PC-9 (cell line): ENCODE measurements around the gene NFKBIA. TPM values are rescaled to one million over a fixed set of nuclear protein-coding genes. Genes with fewer than 3 reads are reported as not detected.

Experiments
- BruUV-seq: library from RNA; stranded (reverse); fragments of 400-500 nt; replicated peaks from 2 replicates; lab custom pipeline; 2021; lab: Mats Ljungman, UMichigan
- CTCF ChIA-PET: fragments of 300-600 bp; sonication (Branson Sonifier 250); formaldehyde crosslinking; loops from one replicate; lab custom pipeline; 2022; ENCODE audit warnings: antibody characterized with exemption; lab: Charles Lee
- POLR2A ChIA-PET: fragments of 300-600 bp; sonication (Branson Sonifier 250); formaldehyde crosslinking; loops from one replicate; lab custom pipeline; 2022; ENCODE audit warnings: antibody characterized with exemption; ENCODE audit not compliant: unreplicated experiment; lab: Charles Lee
- DNase-seq, 2 experiments: peaks; one replicate each; pipeline versions ENCODE4 v3.0.0 to v3.0.0-alpha.2; 2015 to 2022; ENCODE audit warnings: mixed read lengths in 1 of 2
- H2AFZ ChIP-seq: fragments of 200-600 bp; sonication (generic); 2 replicates; pipeline ENCODE4 v1.8.1; 2017; ENCODE audit warnings: antibody characterized with exemption
- H3F3A ChIP-seq: fragments of 200-600 bp; sonication (generic); 2 replicates; pipeline ENCODE4 v1.8.1; 2017; ENCODE audit warnings: antibody characterized with exemption, mild to moderate bottlenecking, low read depth; ENCODE audit not compliant: insufficient read depth
- H3K27ac ChIP-seq: fragments of 200-600 bp; sonication (generic); 2 replicates; pipeline ENCODE4 v1.6.1; 2016; ENCODE audit warnings: mixed run types
- H3K27me3 ChIP-seq: fragments of 200-600 bp; sonication (generic); 2 replicates; pipeline ENCODE4 v1.6.1; 2016; ENCODE audit warnings: low read depth, mixed run types; ENCODE audit not compliant: insufficient read depth
- H3K36me3 ChIP-seq: fragments of 200-600 bp; sonication (generic); 2 replicates; pipeline ENCODE4 v1.6.1; 2016; ENCODE audit warnings: low read depth, mixed run types
- H3K4me1 ChIP-seq: fragments of 200-600 bp; sonication (generic); replicated peaks from 2 replicates; pipeline ENCODE4 v1.6.1; 2016; ENCODE audit warnings: mixed run types; ENCODE audit not compliant: insufficient read depth
- H3K4me2 ChIP-seq: fragments of 200-600 bp; sonication (generic); 2 replicates; pipeline ENCODE4 v1.6.1; 2017; ENCODE audit warnings: mixed run types
- H3K4me3 ChIP-seq: fragments of 200-600 bp; sonication (generic); 2 replicates; pipeline ENCODE4 v1.6.1; 2016; ENCODE audit warnings: mixed run types
- H3K79me2 ChIP-seq: fragments of 200-600 bp; sonication (generic); 2 replicates; pipeline ENCODE4 v1.6.1; 2017; ENCODE audit warnings: low read depth, mixed run types
- H3K9me2 ChIP-seq: fragments of 200-600 bp; sonication (generic); 2 replicates; pipeline ENCODE4 v1.8.1; 2017; ENCODE audit warnings: mild to moderate bottlenecking; ENCODE audit not compliant: insufficient read depth
- H3K9me3 ChIP-seq: fragments of 200-600 bp; sonication (generic); 2 replicates; pipeline ENCODE4 v1.8.1; 2016; ENCODE audit warnings: low read depth; ENCODE audit not compliant: insufficient read depth
- H4K20me1 ChIP-seq: fragments of 200-600 bp; sonication (generic); 2 replicates; pipeline ENCODE4 v1.8.1; 2017; ENCODE audit not compliant: insufficient read depth
- EZH2 ChIP-seq: fragments of 200-600 bp; sonication (generic); IDR thresholded peaks from 2 replicates; pipeline ENCODE4 v1.8.0; 2017; ENCODE audit warnings: antibody characterized with exemption, low read depth
- intact Hi-C: fragments of 100-400 bp; cut with micrococcal nuclease; formaldehyde crosslinking; loops from one replicate; pipeline ENCODE4 v1.10.0; 2022; ENCODE audit not compliant: unreplicated experiment
- total RNA-seq: library from RNA; stranded (reverse); gene quantifications from 2 replicates; pipeline ENCODE4 v1.2.3, GENCODE V29; 2021
- TF ChIP-seq, protein P1 (sequence below): fragments of 200-600 bp; sonication (generic); conservative IDR thresholded peaks from 2 replicates; pipeline ENCODE4 v1.6.1; 2017; ENCODE audit warnings: mixed run types, antibody characterized with exemption, mild to moderate bottlenecking, moderate library complexity

The NFKBIA gene
- total RNA-seq, 1 experiment from 2014 or later = 34.8 TPM

GRCh38 chr14:35414365-35414764 is 9.8 kb upstream of the NFKBIA start:
- Histone ChIP-seq H3K9me2 (no peaks in the 10 kb centered on the region), H3K4me2 (no peak overlapping the region), H3K4me3 (no peak overlapping the region), H4K20me1 (no peaks in the 10 kb centered on the region), H3K27me3 (no peaks in the 10 kb centered on the region), H3F3A (no peaks in the 10 kb centered on the region), H3K27ac (no peak overlapping the region), H3K9me3 (no peaks in the 10 kb centered on the region), H3K36me3 (no peaks in the 10 kb centered on the region), H3K4me1 (no peaks in the 10 kb centered on the region), H2AFZ (no peak overlapping the region), H3K79me2 (no peaks in the 10 kb centered on the region)
- CTCF ChIA-PET = interaction anchor here (0.7 kb wide), 1 partner anchor 368 kb away, joined by 11 read pairs; no protein-coding TSS in a partner anchor
- TF ChIP-seq EZH2 = no peak
- TF ChIP-seq, protein P1, sequence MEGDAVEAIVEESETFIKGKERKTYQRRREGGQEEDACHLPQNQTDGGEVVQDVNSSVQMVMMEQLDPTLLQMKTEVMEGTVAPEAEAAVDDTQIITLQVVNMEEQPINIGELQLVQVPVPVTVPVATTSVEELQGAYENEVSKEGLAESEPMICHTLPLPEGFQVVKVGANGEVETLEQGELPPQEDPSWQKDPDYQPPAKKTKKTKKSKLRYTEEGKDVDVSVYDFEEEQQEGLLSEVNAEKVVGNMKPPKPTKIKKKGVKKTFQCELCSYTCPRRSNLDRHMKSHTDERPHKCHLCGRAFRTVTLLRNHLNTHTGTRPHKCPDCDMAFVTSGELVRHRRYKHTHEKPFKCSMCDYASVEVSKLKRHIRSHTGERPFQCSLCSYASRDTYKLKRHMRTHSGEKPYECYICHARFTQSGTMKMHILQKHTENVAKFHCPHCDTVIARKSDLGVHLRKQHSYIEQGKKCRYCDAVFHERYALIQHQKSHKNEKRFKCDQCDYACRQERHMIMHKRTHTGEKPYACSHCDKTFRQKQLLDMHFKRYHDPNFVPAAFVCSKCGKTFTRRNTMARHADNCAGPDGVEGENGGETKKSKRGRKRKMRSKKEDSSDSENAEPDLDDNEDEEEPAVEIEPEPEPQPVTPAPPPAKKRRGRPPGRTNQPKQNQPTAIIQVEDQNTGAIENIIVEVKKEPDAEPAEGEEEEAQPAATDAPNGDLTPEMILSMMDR = no peak
- intact Hi-C loops = no loop called here
- POLR2A ChIA-PET = no interaction called here
- no peak for DNase-seq
- no TSS peak for BruUV-seq

DNA sequence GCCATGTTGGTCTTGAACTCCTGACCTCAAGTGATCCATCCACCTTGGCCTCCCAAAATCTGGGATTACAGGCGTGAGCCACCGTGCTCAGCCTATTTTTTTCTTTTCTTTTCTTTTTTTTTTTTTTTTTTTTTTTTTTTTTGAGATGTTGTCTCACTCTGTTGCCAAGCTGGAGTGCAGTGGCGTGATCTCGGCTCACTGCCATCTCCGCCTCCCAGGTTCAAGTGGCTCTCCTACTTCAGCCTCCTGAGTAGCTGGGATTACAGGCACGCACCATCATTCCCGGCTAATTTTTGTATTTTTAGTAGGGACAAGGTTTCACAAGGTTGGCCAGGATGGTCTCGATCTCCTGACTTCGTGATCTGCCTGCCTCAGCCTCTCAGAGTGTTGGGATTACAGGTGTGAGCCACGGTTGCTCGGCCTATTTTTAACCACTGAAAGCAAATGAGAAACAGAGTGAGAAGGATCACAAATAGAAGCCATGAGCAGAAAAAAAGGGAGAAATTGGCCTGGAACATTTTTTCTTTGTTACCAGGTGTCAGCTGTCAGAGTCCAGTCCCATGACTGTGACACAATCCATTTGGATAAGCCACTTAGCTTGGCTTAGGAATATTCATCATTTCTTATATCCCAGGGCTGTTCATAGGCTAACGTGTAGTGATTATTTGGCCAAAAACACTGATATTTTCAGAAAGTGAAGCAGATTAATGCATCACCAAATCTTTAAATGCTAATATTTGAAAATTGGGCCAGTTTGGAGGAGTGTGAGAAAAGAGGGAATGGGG is 7.9 kb upstream of the NFKBIA start:
- BruUV-seq = no TSS peak

GRCh38 chr14:35410858-35411257 is 6.3 kb upstream of the NFKBIA start:
- Histone ChIP-seq H3K9me3 (no peaks in the 10 kb centered on the region), H3K36me3 (no peaks in the 10 kb centered on the region), H3K79me2 (0 out of 2 replicates have a peak, but pooled peaks cover under 1% of the 10 kb centered on the region), H3K27me3 (no peaks in the 10 kb centered on the region), H3K4me3 (no peak overlapping the region), H3K9me2 (no peaks in the 10 kb centered on the region), H3F3A (peaks cover 9% of the 10 kb centered on the region), H3K4me2 (no peak overlapping the region), H2AFZ (no peak overlapping the region), H3K27ac (no peak overlapping the region), H3K4me1 (peaks cover 19% of the 10 kb centered on the region), H4K20me1 (no peaks in the 10 kb centered on the region)
- DNase-seq = no peak
- BruUV-seq = no TSS peak
- POLR2A ChIA-PET = no interaction called here
- CTCF ChIA-PET = no interaction called here
- intact Hi-C loops = no loop called here
- TF ChIP-seq EZH2 = no peak
- TF ChIP-seq, protein P1 = no peak

More for the DNA sequence above, 7.9 kb upstream of the NFKBIA start:
- DNase-seq = no peak
- TF ChIP-seq EZH2 = no peak
- TF ChIP-seq, protein P1 = no peak
- Histone ChIP-seq H3K36me3 (no peaks in the 10 kb centered on the region), H3K4me3 (no peak overlapping the region), H3F3A (peaks cover 5% of the 10 kb centered on the region), H3K27ac (no peak overlapping the region), H3K79me2 (no peaks in the 10 kb centered on the region), H3K9me2 (no peaks in the 10 kb centered on the region), H2AFZ (no peak overlapping the region), H3K9me3 (no peaks in the 10 kb centered on the region), H3K4me1 (peaks cover 5% of the 10 kb centered on the region), H4K20me1 (no peaks in the 10 kb centered on the region), H3K27me3 (no peaks in the 10 kb centered on the region), H3K4me2 (no peak overlapping the region)
- POLR2A ChIA-PET = no interaction called here
- CTCF ChIA-PET = interaction anchor here (0.7 kb wide), 1 partner anchor 96 kb away, joined by 3 read pairs; no protein-coding TSS in a partner anchor
- intact Hi-C loops = loop anchor here (1.0 to 2.0 kb wide), 2 partner anchors 197 to 740 kb away; no protein-coding TSS in a partner anchor
